ENCODE measurements around the gene IGHMBP2.

The IGHMBP2 gene

GRCh38 chr11:68863553-68864265, 40.0 kb upstream of the IGHMBP2 start:
- Histone ChIP-seq H3K27ac (ENCODE audit: low read depth, low read length, poor library complexity, severe bottlenecking) (no peak overlapping the region), H3K9ac (ENCODE audit: low read length) (no peak overlapping the region), H3K4me1 (ENCODE audit: insufficient read depth, low read length, severe bottlenecking) (no peaks in the 10 kb centered on the region), H3F3A (ENCODE audit: insufficient read depth, low read length) (no peaks in the 10 kb centered on the region), H3K9me3 (ENCODE audit: low read length) (peaks cover 6% of the 10 kb centered on the region), H2AFZ (ENCODE audit: low read length) (no peak overlapping the region), H3K4me2 (ENCODE audit: low read length) (no peak overlapping the region), H3K9me2 (ENCODE audit: low read depth, low read length) (no peaks in the 10 kb centered on the region), H3K4me3 (ENCODE audit: low read depth, low read length, poor library complexity, severe bottlenecking) (no peak overlapping the region), H3K79me2 (ENCODE audit: insufficient read depth, low read length) (no peaks in the 10 kb centered on the region), H3K27me3 (ENCODE audit: insufficient read depth, low read length) (peaks cover 11% of the 10 kb centered on the region; the same call in 1 of the 2 replicates), H4K20me1 (ENCODE audit: insufficient read depth, low read length) (no peaks in the 10 kb centered on the region), H3K36me3 (ENCODE audit: insufficient read depth, low read length) (no peaks in the 10 kb centered on the region)
- TF ChIP-seq EZH2 (IDR thresholded peaks at IDR 0.05; ENCODE audit: borderline replicate concordance, low read length) (no peak), CTCF (IDR thresholded peaks at IDR 0.05; ENCODE audit: low read length) (no peak)

DNA sequence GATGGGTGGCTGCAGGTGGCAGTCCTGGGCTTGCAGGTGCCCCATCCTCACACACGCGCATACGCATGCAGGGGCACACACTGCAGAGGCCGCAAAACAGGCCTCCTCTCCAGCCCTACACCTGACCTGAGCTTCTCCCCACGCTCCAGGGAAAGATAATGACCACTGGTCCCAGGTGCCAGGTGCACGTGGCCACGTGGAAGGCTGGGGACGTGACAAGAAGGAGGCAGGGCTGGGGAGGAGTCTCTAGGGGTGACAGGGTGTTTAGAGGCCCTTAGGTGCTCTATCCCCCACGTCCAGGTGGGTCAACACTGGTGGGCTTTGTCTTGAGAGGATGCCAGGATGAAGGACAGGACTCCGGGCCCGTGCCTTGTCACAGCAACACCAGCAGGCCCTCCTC, 38.5 kb upstream of the IGHMBP2 start:
- no peaks in the 10 kb centered on the region for H3K9me2 ChIP-seq (ENCODE audit: low read depth, low read length)
- no peak overlapping the region for H3K4me3 ChIP-seq (ENCODE audit: low read depth, low read length, poor library complexity, severe bottlenecking)

GRCh38 chr11:68867066-68867465, 36.6 kb upstream of the IGHMBP2 start:
- Histone ChIP-seq H3K36me3 (ENCODE audit: insufficient read depth, low read length) (no peaks in the 10 kb centered on the region), H3F3A (ENCODE audit: insufficient read depth, low read length) (no peaks in the 10 kb centered on the region), H3K27ac (ENCODE audit: low read depth, low read length, poor library complexity, severe bottlenecking) (no peak overlapping the region), H4K20me1 (ENCODE audit: insufficient read depth, low read length) (no peaks in the 10 kb centered on the region), H3K27me3 (ENCODE audit: insufficient read depth, low read length) (peaks cover 11% of the 10 kb centered on the region; the same call in 1 of the 2 replicates), H3K9me2 (ENCODE audit: low read depth, low read length) (no peaks in the 10 kb centered on the region), H3K4me1 (ENCODE audit: insufficient read depth, low read length, severe bottlenecking) (no peaks in the 10 kb centered on the region), H3K4me2 (ENCODE audit: low read length) (no peak overlapping the region), H3K4me3 (ENCODE audit: low read depth, low read length, poor library complexity, severe bottlenecking) (no peak overlapping the region), H3K79me2 (ENCODE audit: insufficient read depth, low read length) (no peaks in the 10 kb centered on the region), H2AFZ (ENCODE audit: low read length) (no peak overlapping the region), H3K9me3 (ENCODE audit: low read length) (peaks cover 6% of the 10 kb centered on the region), H3K9ac (ENCODE audit: low read length) (no peak overlapping the region)
- TF ChIP-seq CTCF (IDR thresholded peaks at IDR 0.05; ENCODE audit: low read length) (no peak), EZH2 (IDR thresholded peaks at IDR 0.05; ENCODE audit: borderline replicate concordance, low read length) (no peak)

More for the DNA sequence above, 38.5 kb upstream of the IGHMBP2 start:
- Histone ChIP-seq H2AFZ (ENCODE audit: low read length) (no peak overlapping the region), H3F3A (ENCODE audit: insufficient read depth, low read length) (no peaks in the 10 kb centered on the region), H3K4me1 (ENCODE audit: insufficient read depth, low read length, severe bottlenecking) (no peaks in the 10 kb centered on the region), H3K36me3 (ENCODE audit: insufficient read depth, low read length) (no peaks in the 10 kb centered on the region), H3K9me3 (ENCODE audit: low read length) (peaks cover 6% of the 10 kb centered on the region), H3K79me2 (ENCODE audit: insufficient read depth, low read length) (no peaks in the 10 kb centered on the region), H3K9ac (ENCODE audit: low read length) (no peak overlapping the region), H3K27ac (ENCODE audit: low read depth, low read length, poor library complexity, severe bottlenecking) (no peak overlapping the region), H3K4me2 (ENCODE audit: low read length) (no peak overlapping the region), H3K27me3 (ENCODE audit: insufficient read depth, low read length) (peaks cover 11% of the 10 kb centered on the region; the same call in 1 of the 2 replicates), H4K20me1 (ENCODE audit: insufficient read depth, low read length) (no peaks in the 10 kb centered on the region)
- no peak for TF ChIP-seq CTCF (IDR thresholded peaks at IDR 0.05; ENCODE audit: low read length)
- no peak for TF ChIP-seq EZH2 (IDR thresholded peaks at IDR 0.05; ENCODE audit: borderline replicate concordance, low read length)

All from OCI-LY1 (cell line).